ENCODE data around the gene JAG2. TPM values are rescaled to one million over a fixed set of nuclear protein-coding genes. Genes with fewer than 3 reads are reported as not detected.

JAG2 gene
- total and polyA plus RNA-seq, 4 donors: 17.3 to 39.7 (median 23.6) TPM

- H3K36me3 ChIP-seq (ENCODE audit: control insufficient read depth, insufficient read depth, low read length): no peaks in the 10 kb centered on the region
- peaks cover 4% of the 10 kb centered on the region for H3K9me3 ChIP-seq (ENCODE audit: control insufficient read depth, insufficient read depth, low read length)
- DNase-seq (ENCODE audit: low read depth in 4 of 6, low spot score in 6 of 6): no peak
- no peak overlapping the region for H3K4me3 ChIP-seq (ENCODE audit: low read depth, low read length)
- H3K27me3 ChIP-seq (ENCODE audit: control insufficient read depth, insufficient read depth, low read length): peaks cover 2% of the 10 kb centered on the region
- 61% methylated on average over 15 of the region's 17 CpGs for WGBS (ENCODE audit: insufficient coverage)
- H3K27ac ChIP-seq (ENCODE audit: low read depth, low read length): no peak overlapping the region
- H3K4me1 ChIP-seq (ENCODE audit: control insufficient read depth, insufficient read depth, low read length): no peaks in the 10 kb centered on the region
These were observed 44.4 kb downstream of the JAG2 start for GRCh38 chr14:105123981-105124765.

GRCh38 chr14:105123064-105123665, 45.4 kb downstream of the JAG2 start:
- H3K9me3 ChIP-seq (ENCODE audit: control insufficient read depth, insufficient read depth, low read length): peaks cover 4% of the 10 kb centered on the region
- WGBS (ENCODE audit: insufficient coverage): 92% methylated on average over 5 of the region's 5 CpGs
- peaks cover 2% of the 10 kb centered on the region for H3K27me3 ChIP-seq (ENCODE audit: control insufficient read depth, insufficient read depth, low read length)
- no peaks in the 10 kb centered on the region for H3K4me1 ChIP-seq (ENCODE audit: control insufficient read depth, insufficient read depth, low read length)
- H3K27ac ChIP-seq (ENCODE audit: low read depth, low read length): no peak overlapping the region
- H3K4me3 ChIP-seq (ENCODE audit: low read depth, low read length): no peak overlapping the region
- H3K36me3 ChIP-seq (ENCODE audit: control insufficient read depth, insufficient read depth, low read length): no peaks in the 10 kb centered on the region
- peak in 1 of 6 donors; percentile 76 for DNase-seq (ENCODE audit: low read depth in 4 of 6, low spot score in 6 of 6)

GRCh38 chr14:105120056-105120455, 48.5 kb downstream of the JAG2 start:
- 89% methylated on average over 5 of the region's 6 CpGs for WGBS (ENCODE audit: insufficient coverage)
- Histone ChIP-seq H3K36me3 (ENCODE audit: control insufficient read depth, insufficient read depth, low read length) (no peaks in the 10 kb centered on the region), H3K27ac (ENCODE audit: low read depth, low read length) (no peak overlapping the region), H3K4me3 (ENCODE audit: low read depth, low read length) (no peak overlapping the region), H3K27me3 (ENCODE audit: control insufficient read depth, insufficient read depth, low read length) (peaks cover 2% of the 10 kb centered on the region), H3K9me3 (ENCODE audit: control insufficient read depth, insufficient read depth, low read length) (peaks cover 4% of the 10 kb centered on the region), H3K4me1 (ENCODE audit: control insufficient read depth, insufficient read depth, low read length) (no peaks in the 10 kb centered on the region)
- DNase-seq (ENCODE audit: low read depth in 4 of 6, low spot score in 6 of 6): no peak

- Histone ChIP-seq H3K9me3 (ENCODE audit: control insufficient read depth, insufficient read depth, low read length) (peaks cover 4% of the 10 kb centered on the region), H3K4me1 (ENCODE audit: control insufficient read depth, insufficient read depth, low read length) (no peaks in the 10 kb centered on the region), H3K27me3 (ENCODE audit: control insufficient read depth, insufficient read depth, low read length) (no peaks in the 10 kb centered on the region), H3K27ac (ENCODE audit: low read depth, low read length) (no peak overlapping the region), H3K36me3 (ENCODE audit: control insufficient read depth, insufficient read depth, low read length) (no peaks in the 10 kb centered on the region), H3K4me3 (ENCODE audit: low read depth, low read length) (no peak overlapping the region)
- no peak for DNase-seq (ENCODE audit: low read depth in 4 of 6, low spot score in 6 of 6)
- 86% methylated on average over 12 of the region's 12 CpGs for WGBS (ENCODE audit: insufficient coverage)
These were observed 49.1 kb downstream of the JAG2 start for GRCh38 chr14:105119408-105120025.

- Histone ChIP-seq H3K36me3 (ENCODE audit: control insufficient read depth, insufficient read depth, low read length) (no peaks in the 10 kb centered on the region), H3K9me3 (ENCODE audit: control insufficient read depth, insufficient read depth, low read length) (peaks cover 4% of the 10 kb centered on the region), H3K27ac (ENCODE audit: low read depth, low read length) (no peak overlapping the region), H3K4me3 (ENCODE audit: low read depth, low read length) (no peak overlapping the region), H3K27me3 (ENCODE audit: control insufficient read depth, insufficient read depth, low read length) (no peaks in the 10 kb centered on the region), H3K4me1 (ENCODE audit: control insufficient read depth, insufficient read depth, low read length) (no peaks in the 10 kb centered on the region)
- DNase-seq (ENCODE audit: low read depth in 4 of 6, low spot score in 6 of 6): no peak
- WGBS (ENCODE audit: insufficient coverage): 88% methylated on average over 8 of the region's 11 CpGs
These were observed 49.7 kb downstream of the JAG2 start for GRCh38 chr14:105118646-105119407.

GRCh38 chr14:105117710-105118385, 50.7 kb downstream of the JAG2 start:
- no peaks in the 10 kb centered on the region for H3K4me1 ChIP-seq (ENCODE audit: control insufficient read depth, insufficient read depth, low read length)
- no peak for DNase-seq (ENCODE audit: low read depth in 4 of 6, low spot score in 6 of 6)
- no peaks in the 10 kb centered on the region for H3K36me3 ChIP-seq (ENCODE audit: control insufficient read depth, insufficient read depth, low read length)
- 91% methylated on average over 6 of the region's 7 CpGs for WGBS (ENCODE audit: insufficient coverage)
- H3K27me3 ChIP-seq (ENCODE audit: control insufficient read depth, insufficient read depth, low read length): no peaks in the 10 kb centered on the region
- no peak overlapping the region for H3K27ac ChIP-seq (ENCODE audit: low read depth, low read length)
- H3K4me3 ChIP-seq (ENCODE audit: low read depth, low read length): no peak overlapping the region
- peaks cover 4% of the 10 kb centered on the region for H3K9me3 ChIP-seq (ENCODE audit: control insufficient read depth, insufficient read depth, low read length)

DNA sequence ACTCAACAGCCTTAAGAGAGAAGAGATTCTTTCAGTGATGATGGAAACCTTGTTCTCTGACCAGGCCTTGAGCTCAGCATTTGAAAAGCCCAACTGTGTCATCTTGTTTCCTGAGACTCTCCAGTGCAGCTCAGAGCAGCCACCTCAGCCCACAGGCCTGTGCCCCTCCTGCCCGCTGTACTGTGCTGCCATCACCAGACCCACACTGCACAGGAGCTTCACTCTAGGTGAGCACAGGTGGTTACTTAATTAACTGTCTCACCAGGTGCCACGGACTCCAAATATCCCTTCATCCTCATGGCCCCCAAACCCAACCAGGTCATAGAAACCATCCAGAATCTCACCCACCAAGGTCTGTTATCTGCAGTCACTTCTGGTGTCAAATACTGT, 51.3 kb downstream of the JAG2 start:
- DNase-seq (ENCODE audit: low read depth in 4 of 6, low spot score in 6 of 6): no peak
- Histone ChIP-seq H3K36me3 (ENCODE audit: control insufficient read depth, insufficient read depth, low read length) (no peaks in the 10 kb centered on the region), H3K9me3 (ENCODE audit: control insufficient read depth, insufficient read depth, low read length) (peaks cover 3% of the 10 kb centered on the region), H3K27me3 (ENCODE audit: control insufficient read depth, insufficient read depth, low read length) (no peaks in the 10 kb centered on the region), H3K4me3 (ENCODE audit: low read depth, low read length) (no peak overlapping the region), H3K27ac (ENCODE audit: low read depth, low read length) (no peak overlapping the region), H3K4me1 (ENCODE audit: control insufficient read depth, insufficient read depth, low read length) (no peaks in the 10 kb centered on the region)
- WGBS (ENCODE audit: insufficient coverage): 100% methylated on average over 2 of the region's 2 CpGs

DNA sequence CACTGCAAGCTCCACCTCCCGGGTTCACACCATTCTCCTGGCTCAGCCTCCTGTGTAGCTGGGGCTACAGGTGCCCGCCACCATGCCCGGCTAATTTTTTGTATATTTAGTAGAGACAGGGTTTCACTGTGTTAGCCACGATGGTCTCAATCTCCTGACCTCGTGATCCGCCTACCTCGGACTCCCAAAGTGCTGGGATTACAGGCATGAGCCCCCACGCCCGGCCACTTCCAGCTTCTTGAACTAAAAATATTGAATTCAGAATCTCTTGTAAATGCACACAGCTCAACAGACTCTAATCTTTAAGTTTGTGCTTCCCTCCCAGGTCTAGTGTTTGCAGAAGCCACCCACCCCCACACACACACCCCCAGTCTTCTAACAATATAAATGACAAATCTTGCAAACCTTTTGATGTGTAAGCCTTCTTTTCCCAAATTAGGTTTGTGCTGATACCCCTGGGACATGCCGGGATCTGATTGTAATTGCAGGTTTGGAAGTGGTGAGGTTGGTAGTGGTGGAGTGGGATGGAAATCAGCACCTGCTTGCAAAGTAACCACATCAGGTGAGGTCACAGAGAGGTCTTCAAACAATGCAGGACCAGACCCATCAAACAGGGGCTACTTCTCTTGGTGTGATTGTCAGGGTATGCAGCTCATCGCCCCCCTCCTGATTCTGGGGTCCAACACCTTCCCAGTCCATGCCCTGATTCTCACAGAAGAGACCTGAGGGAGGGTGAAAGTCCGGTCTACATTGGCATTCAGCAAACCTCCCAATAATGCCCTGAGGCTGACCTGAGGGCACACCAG, 51.9 kb downstream of the JAG2 start:
- no peaks in the 10 kb centered on the region for H3K27me3 ChIP-seq (ENCODE audit: control insufficient read depth, insufficient read depth, low read length)
- DNase-seq (ENCODE audit: low read depth in 4 of 6, low spot score in 6 of 6): no peak
- H3K27ac ChIP-seq (ENCODE audit: low read depth, low read length): no peak overlapping the region
- no peak overlapping the region for H3K4me3 ChIP-seq (ENCODE audit: low read depth, low read length)
- no peaks in the 10 kb centered on the region for H3K4me1 ChIP-seq (ENCODE audit: control insufficient read depth, insufficient read depth, low read length)
- no peaks in the 10 kb centered on the region for H3K36me3 ChIP-seq (ENCODE audit: control insufficient read depth, insufficient read depth, low read length)
- WGBS (ENCODE audit: insufficient coverage): 87% methylated on average over 9 of the region's 12 CpGs
- H3K9me3 ChIP-seq (ENCODE audit: control insufficient read depth, insufficient read depth, low read length): no peaks in the 10 kb centered on the region

All from spinal cord (tissue), 10 donors.